ENCODE results near the gene AKAP13.

DNA sequence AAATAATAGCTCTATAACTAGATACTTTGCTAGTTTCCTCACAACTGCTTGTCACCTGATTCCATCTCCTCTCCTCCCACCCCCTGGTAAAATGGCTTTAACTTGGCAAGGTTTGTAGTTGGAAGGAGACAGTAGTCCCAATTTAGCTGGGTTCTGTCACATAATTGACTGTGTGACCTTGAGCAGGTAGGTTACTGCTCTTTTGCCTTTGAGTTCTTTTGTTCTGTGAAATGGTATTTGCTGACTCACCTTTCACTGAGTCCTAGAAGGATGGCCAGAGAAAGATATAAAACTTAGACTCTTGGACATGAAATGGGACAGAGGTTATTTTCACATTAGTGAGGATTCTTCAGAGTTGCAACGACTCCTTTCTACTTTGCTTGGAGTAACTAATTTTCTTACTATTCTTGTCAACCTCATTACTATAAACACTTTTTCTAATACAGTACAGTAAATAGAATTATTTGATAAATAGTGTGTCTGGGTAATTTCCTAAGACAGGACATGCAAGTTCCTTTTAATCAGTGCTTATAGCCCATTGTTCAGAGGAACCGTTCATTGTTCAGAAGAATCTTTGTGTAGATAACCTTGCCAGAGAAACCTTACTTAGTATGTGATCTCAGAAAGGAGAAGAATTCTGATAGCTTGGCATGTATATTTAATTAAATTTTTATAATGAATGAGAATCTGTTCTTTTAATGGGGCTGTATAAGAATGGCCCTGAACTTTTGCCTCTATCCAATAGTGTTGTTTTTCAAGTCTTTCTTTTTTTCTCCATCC, 14.3 kb downstream of the AKAP13 start:
- TF ChIP-seq CTCF (IDR thresholded peaks at IDR 0.05) (no peak), POLR2A (IDR thresholded peaks at IDR 0.05) (no peak), EP300 (IDR thresholded peaks at IDR 0.05) (no peak)
